H1 (cell line): ENCODE data around the gene ALPI.

ENCODE experiments used
- CTCF ChIP-seq, 3 experiments: IDR thresholded peaks; 1 replicate in 2 of 3; 2 replicates in 1 of 3; pipeline versions ENCODE4 v1.5.1 to v1.6.1; 2011; ENCODE audit warnings: low read length in 3 of 3, mild to moderate bottlenecking in 3 of 3, inconsistent platforms in 2 of 3, low read depth in 1 of 3, moderate library complexity in 1 of 3; ENCODE audit not compliant: insufficient read depth in 1 of 3; ENCODE audit errors: control extremely low read depth in 1 of 3
- JUND ChIP-seq: IDR thresholded peaks from 2 replicates; pipeline ENCODE4 v1.6.1; 2011; ENCODE audit warnings: mild to moderate bottlenecking, improper control_type of control experiment, low read length
- KDM1A ChIP-seq: fragments of 200-600, 300-600 bp; sonication (generic); IDR thresholded peaks from 2 replicates; pipeline ENCODE4 v1.7.1; 2016; ENCODE audit warnings: mild to moderate bottlenecking, low read length, borderline replicate concordance
- POLR2AphosphoS5 ChIP-seq: IDR thresholded peaks from 2 replicates; pipeline ENCODE4 v1.6.1; 2011; ENCODE audit warnings: low read depth, low read length

DNA sequence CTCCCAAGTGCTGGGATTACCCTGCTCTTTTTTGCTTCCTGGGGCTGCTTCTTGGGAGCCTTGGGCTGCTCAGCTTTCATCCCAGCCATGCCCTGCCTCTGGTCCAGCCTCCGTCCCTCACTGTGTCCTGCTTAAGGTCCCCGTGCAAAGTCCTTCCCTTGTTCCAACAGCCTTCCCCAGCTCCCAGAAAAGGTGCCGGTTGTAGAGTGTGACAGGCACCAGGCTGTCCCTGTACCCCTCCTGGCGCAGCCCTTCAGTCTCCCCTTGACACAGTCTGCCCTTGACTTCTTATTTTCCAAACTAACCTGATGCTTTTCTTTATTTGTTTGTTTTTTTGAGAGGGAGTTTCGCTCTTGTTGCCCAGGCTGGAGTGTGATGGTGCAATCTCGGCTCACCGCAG is 20.1 kb upstream of the ALPI start:
- no peak for TF ChIP-seq KDM1A
- no peak for TF ChIP-seq POLR2AphosphoS5
- no peak for TF ChIP-seq CTCF (IDR thresholded peaks at IDR 0.05; ENCODE audit: control extremely low read depth in 1 of 3, insufficient read depth in 1 of 3, low read depth in 1 of 3, low read length in 3 of 3)
- TF ChIP-seq JUND: no peak
